Duodenal mucosa (tissue), 2 donors: Measurements from ENCODE around the gene NLRP7.
"Not testable (repeated sequence)": the region's sequence is repeated elsewhere in the genome, so short reads cannot be mapped to it uniquely, and the experiment has no call there.

Source experiments
- H3K27ac ChIP-seq: one replicate; pipeline ENCODE4 v1.7.0; 2013; ENCODE audit warnings: low read depth, low read length
- H3K27me3 ChIP-seq, 2 donors: one replicate each; pipeline ENCODE4 v1.7.0; 2013; ENCODE audit warnings: low read length in 2 of 2, control low read depth in 1 of 2; ENCODE audit not compliant: insufficient read depth in 2 of 2, control insufficient read depth in 1 of 2
- H3K36me3 ChIP-seq, 2 donors: one replicate each; pipeline ENCODE4 v1.7.0; 2013; ENCODE audit warnings: low read length in 2 of 2, control low read depth in 1 of 2; ENCODE audit not compliant: insufficient read depth in 2 of 2, control insufficient read depth in 1 of 2
- H3K4me1 ChIP-seq, 2 donors: one replicate each; pipeline ENCODE4 v1.7.0; 2013; ENCODE audit warnings: low read length in 2 of 2, control low read depth in 1 of 2; ENCODE audit not compliant: insufficient read depth in 2 of 2, control insufficient read depth in 1 of 2
- H3K4me3 ChIP-seq, 2 donors: one replicate each; pipeline ENCODE4 v1.7.0; 2013; ENCODE audit warnings: low read length in 2 of 2, low read depth in 1 of 2
- H3K9ac ChIP-seq, 2 donors: one replicate each; pipeline ENCODE4 v1.7.0; 2013; ENCODE audit warnings: low read length in 2 of 2, low read depth in 1 of 2
- H3K9me3 ChIP-seq, 2 donors: one replicate each; pipeline ENCODE4 v1.7.0; 2013; ENCODE audit warnings: low read length in 2 of 2, control low read depth in 1 of 2; ENCODE audit not compliant: control insufficient read depth in 1 of 2

The NLRP7 gene

DNA sequence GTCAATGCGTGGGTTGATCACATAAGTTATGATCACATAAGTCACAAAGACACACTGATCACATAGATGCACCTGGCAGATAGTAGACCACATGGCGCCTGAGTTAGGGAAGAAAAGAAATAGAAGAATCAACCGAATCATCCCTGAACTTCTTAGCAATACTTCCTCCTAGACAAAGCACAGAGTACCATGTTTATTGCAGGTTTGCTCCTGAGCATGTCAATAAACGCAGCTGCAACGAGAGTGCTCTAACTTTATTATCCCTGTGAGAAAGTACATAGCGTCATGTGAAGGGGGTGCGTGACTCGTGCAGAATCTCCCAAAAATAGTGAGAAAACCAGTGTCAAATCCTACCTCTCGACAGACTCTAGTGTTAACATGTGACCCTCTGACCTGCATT, 24.1 kb downstream of the NLRP7 start:
- no peak overlapping the region for H3K9ac ChIP-seq
- H3K27me3 ChIP-seq, result peaks cover 0 to 3% of the 10 kb centered on the region in 2 donors
- H3K4me3 ChIP-seq, result no peak overlapping the region
- no peak overlapping the region for H3K27ac ChIP-seq
- peaks cover 3 to 9% of the 10 kb centered on the region in 2 donors for H3K9me3 ChIP-seq
- no peaks in the 10 kb centered on the region for H3K36me3 ChIP-seq
- no peaks in the 10 kb centered on the region for H3K4me1 ChIP-seq

- Histone ChIP-seq H3K36me3 (no peaks in the 10 kb centered on the region), H3K4me1 (no peaks in the 10 kb centered on the region), H3K27ac (no peak overlapping the region), H3K4me3 (no peak overlapping the region), H3K9ac (no peak overlapping the region), H3K9me3 (no peaks in the 10 kb centered on the region), H3K27me3 (peaks cover 0 to 3% of the 10 kb centered on the region in 2 donors)
These were observed 26.2 kb downstream of the NLRP7 start for GRCh38 chr19:54921082-54921481.

DNA sequence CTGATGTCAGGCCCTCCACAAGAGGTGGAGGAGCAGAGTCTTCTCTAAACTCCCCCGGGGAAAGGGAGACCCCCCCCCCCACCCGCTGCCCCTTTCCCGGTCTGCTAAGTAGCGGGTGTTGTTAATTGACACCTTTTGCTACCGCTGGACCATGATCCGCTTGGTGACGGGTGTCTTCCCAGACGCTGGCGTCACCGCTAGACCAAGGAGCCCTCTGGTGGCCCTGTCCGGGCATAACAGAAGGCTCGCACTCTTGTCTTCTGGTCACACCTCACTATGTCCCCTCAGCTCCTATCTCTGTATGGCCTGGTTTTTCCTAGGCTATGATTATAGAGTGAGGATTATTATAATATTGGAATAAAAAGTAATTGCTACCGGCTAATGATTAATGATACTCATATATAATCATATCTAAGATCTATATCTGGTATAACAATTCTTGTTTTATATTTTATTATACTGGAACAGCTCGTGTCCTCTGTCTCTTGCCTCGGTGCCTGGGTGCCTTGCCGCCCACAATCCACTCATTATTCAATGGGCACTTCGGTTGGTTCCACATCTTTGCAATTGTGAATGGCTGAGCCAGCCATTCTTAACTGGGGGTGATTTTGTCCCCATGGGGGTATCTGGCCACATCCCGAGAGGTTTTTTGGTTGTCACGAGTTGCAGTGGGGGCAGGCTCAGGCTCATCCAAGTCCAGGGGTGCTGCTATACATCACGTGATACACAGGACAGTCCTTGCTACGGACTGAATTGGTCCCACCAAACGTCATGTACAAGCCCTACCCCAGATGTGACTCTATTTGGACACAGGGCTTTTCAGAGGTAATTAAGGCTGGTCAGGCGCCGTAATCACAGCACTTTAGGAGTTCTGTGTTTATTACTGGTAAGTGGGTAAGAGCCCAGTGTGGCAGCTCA, 27.4 kb downstream of the NLRP7 start:
- H3K27ac ChIP-seq, H3K4me1 ChIP-seq, H3K27me3 ChIP-seq, H3K9me3 ChIP-seq, H3K4me3 ChIP-seq, H3K9ac ChIP-seq, H3K36me3 ChIP-seq: not testable (repeated sequence)

- Histone ChIP-seq H3K27ac (no peak overlapping the region), H3K9me3 (no peaks in the 10 kb centered on the region), H3K27me3 (peaks cover 0 to 3% of the 10 kb centered on the region in 2 donors), H3K4me1 (no peaks in the 10 kb centered on the region), H3K36me3 (no peaks in the 10 kb centered on the region), H3K9ac (no peak overlapping the region), H3K4me3 (no peak overlapping the region)
These were observed 28.8 kb downstream of the NLRP7 start for GRCh38 chr19:54918499-54918898.

- Histone ChIP-seq H3K27ac (no peak overlapping the region), H3K9me3 (no peaks in the 10 kb centered on the region), H3K27me3 (peaks cover 0 to 3% of the 10 kb centered on the region in 2 donors), H3K4me3 (no peak overlapping the region), H3K9ac (no peak overlapping the region), H3K4me1 (no peaks in the 10 kb centered on the region), H3K36me3 (no peaks in the 10 kb centered on the region)
These were observed 30.5 kb downstream of the NLRP7 start for GRCh38 chr19:54916822-54917221.

DNA sequence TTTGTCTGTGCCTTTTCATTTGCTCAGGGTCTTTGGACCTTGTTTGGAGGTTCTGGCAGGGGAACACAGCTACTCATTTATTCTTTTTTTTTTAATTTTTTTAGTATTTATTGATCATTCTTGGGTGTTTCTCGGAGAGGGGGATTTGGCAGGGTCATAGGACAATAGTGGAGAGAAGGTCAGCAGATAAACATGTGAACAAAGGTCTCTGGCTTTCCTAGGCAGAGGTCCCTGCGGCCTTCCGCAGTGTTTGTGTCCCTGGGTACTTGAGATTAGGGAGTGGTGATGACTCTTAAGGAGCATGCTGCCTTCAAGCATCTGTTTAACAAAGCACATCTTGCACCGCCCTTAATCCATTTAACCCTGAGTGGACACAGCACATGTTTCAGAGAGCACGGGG, 39.4 kb downstream of the NLRP7 start:
- not testable (repeated sequence) for H3K27ac ChIP-seq, H3K9me3 ChIP-seq, H3K36me3 ChIP-seq, H3K27me3 ChIP-seq, H3K4me1 ChIP-seq, H3K4me3 ChIP-seq, H3K9ac ChIP-seq

DNA sequence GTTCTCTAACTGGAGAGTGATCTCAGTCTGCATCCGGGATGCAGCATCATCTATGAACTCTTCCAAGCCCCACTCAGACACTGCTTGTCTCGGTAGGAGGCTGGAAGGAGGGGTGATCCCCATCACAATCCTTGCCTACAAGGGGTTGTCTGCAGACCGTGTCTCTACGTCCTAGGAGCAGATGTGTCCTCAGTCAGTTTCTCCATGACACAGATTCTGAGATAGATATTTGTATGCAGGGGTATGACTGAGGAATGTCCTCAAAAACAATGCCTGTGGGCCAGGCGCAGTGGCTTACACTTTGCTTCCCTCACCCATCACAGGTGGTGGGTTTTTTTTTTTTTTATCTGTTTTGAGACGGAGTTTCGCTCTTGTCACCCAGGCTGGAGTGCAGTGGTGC, 40.5 kb downstream of the NLRP7 start:
- Histone ChIP-seq H3K9me3 (no peaks in the 10 kb centered on the region), H3K9ac (no peak overlapping the region), H3K36me3 (no peaks in the 10 kb centered on the region), H3K4me3 (no peak overlapping the region), H3K27me3 (peaks cover 0 to 3% of the 10 kb centered on the region in 2 donors), H3K27ac (no peak overlapping the region), H3K4me1 (no peaks in the 10 kb centered on the region)

DNA sequence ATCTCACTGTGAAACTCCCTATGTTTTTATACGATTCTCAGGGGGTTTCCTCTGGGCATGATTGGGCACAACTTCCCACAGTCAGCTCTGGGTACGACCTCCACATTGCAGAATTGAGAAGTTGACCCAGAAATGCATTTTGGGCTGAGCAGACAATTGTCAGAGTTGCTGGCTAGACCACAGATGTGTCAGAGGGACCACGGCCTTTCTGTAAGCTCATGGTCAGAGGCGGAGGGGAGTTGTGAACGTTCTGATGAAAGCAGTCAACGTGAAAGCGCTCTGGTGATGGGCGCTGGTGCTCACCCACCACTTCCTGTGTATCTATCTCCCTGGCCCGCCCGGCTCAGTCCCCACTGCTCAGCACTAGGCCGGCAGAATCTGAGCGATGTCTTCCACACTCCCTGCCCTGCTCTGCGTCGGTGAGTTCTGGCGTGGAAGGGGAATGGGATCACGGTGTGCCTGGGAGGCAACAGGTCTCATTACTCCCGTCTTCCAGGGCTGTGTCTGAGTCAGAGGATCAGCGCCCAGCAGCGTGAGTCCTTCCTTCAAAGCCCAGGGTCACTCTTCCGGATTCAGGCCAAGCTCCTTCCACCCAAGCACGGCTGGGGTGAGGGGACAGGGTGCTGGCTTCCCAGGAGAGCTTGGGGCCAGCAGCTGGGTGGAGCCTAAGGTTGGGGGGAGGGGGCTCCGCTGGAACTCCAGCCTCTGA, 41.4 kb downstream of the NLRP7 start, which contains the start of gene NCR1:
NCR1 (plus strand) TSS at position 346 of the 709 bp plus-strand sequence; CDS start at position 386, 40 bp downstream.
- Histone ChIP-seq H3K36me3 (no peaks in the 10 kb centered on the region), H3K27me3 (peaks cover 0 to 3% of the 10 kb centered on the region in 2 donors), H3K4me1 (no peaks in the 10 kb centered on the region), H3K27ac (no peak within 1 kb of the TSS), H3K9me3 (no peaks in the 10 kb centered on the region), H3K9ac (no peak within 1 kb of the TSS), H3K4me3 (no peak within 1 kb of the TSS)

DNA sequence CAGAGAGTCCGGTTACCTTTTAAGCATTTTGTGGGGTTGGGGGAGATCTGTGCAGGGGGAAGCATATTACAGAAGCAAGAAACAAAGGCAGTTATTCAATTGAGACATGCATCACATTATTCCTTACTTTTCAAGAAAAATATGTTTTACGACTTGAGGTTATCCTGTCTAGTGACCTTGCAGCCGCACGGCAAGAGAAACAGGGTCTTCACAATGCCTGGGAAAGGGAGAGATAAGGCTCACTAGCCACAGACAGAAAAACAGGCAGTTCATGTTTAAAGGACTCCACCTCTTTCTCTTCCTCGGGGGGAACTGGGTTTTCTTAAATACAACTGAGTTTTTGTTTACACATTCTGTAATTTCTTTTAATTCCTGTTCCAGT, 41.9 kb downstream of the NLRP7 start:
- peaks cover 0 to 3% of the 10 kb centered on the region in 2 donors for H3K27me3 ChIP-seq

DNA sequence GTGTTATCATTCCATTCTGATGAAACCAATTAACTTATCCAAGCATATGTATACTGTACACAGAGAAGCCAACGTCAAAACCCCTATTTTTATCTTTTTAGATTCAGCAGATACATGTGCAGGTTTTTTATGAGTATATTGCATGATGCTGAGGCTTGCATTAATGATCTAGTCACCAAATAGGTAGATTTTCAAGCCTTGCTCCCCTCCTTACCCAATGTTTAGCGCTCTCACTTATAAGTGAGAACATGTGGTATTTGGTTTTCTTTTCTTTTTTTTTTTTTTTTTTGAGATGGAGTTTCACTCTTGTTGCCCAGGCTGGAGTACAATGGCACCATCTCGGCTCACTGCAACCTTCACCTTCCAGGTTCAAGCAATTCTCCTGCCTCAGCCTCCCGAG, 43.1 kb downstream of the NLRP7 start:
- not testable (repeated sequence) for H3K27me3 ChIP-seq, H3K9me3 ChIP-seq, H3K27ac ChIP-seq, H3K4me1 ChIP-seq, H3K4me3 ChIP-seq, H3K9ac ChIP-seq, H3K36me3 ChIP-seq

More for the DNA sequence above, 41.9 kb downstream of the NLRP7 start:
- Histone ChIP-seq H3K27ac (no peak overlapping the region), H3K9me3 (no peaks in the 10 kb centered on the region), H3K36me3 (no peaks in the 10 kb centered on the region), H3K4me1 (no peaks in the 10 kb centered on the region), H3K9ac (no peak overlapping the region), H3K4me3 (no peak overlapping the region)
